NCI-H146 treated with DMSO at 0.1 percent for 48 hours (cell line): ENCODE results near the gene MOSPD2.

ENCODE experiments used
- DNase-seq: peaks from one replicate; lab custom pipeline; 2025; ENCODE audit not compliant: unreplicated experiment; lab: John Stamatoyannopoulos, UW

Gene MOSPD2

DNA sequence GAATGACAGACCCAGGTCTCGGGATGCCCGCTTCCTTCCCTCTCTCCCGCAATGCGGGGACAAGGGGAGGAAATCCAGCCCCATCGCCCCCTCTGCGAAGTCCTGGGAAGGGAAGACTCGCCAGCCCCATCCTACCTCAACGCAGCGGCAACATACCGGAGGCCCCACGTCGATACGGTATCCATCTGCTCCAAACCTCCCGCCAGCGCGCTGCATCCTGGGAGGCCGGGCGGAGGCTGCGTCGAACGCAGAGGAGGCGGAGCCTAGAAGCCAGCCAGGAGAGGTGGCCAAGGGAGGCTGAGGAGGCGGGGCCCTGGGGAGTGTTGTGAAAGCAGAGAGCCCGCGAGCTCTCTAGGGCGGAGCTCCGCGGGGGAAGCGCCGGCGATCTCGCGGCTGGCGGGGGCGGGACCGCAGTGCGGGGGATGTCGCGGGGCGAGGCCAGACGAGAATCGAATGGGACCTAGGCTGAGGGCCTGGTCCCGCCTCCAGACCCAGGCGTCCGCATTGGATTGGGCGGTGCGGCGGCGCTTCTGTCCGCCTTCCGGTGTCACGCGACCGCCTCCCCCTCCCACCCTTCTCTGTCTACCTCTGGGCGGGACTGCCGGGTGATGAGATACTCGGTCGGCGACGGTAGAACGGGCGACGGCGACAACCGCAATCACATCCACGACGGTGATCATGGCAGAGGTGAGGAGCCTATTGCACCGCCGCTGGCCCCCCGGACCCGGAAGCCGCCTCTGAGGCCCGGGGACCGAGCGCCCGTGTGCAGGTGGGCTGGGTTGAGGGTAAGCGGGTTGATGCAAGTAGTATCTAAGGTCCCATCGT, at the start of gene MOSPD2, which contains the start of gene FANCB:
TSS of gene MOSPD2 (plus strand) at position 571 of the 825 bp plus-strand sequence. CDS start at position 679, 108 bp downstream.
TSS of gene FANCB (minus strand) at position 219 of the 825 bp plus-strand sequence. CDS start 7,559 bp downstream, outside the sequence.
- DNase-seq: peak; percentile 91

DNA sequence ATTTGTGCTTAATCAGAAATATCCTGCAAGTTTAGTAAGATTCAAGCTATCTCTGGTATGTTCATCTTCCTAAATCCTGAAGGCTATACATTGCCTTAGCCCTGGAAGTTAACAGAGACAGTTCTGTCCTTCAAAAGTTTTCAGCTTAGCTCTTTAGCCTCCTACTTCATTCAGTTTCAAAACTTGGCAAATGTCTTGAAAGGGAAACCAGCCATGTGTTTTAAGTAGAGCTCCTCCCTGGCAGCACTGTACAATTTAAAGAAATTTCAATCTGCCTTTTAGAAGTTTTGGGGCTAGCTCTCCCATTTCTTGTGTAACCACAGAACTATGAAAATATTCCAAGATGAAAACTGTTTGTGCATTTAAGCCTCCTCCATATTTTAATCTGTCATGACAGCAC, 47.4 kb upstream of the MOSPD2 start:
- DNase-seq: no peak

- no peak for DNase-seq
These were observed 46.9 kb upstream of the MOSPD2 start for GRCh38 chrX:14826319-14826718.

GRCh38 chrX:14829643-14830042, 43.6 kb upstream of the MOSPD2 start:
- DNase-seq: no peak

- DNase-seq: no peak
These were observed 41.1 kb upstream of the MOSPD2 start for GRCh38 chrX:14832151-14832550.

- DNase-seq: no peak
These were observed 40.6 kb upstream of the MOSPD2 start for GRCh38 chrX:14832586-14832985.

GRCh38 chrX:14837155-14837554, 36.1 kb upstream of the MOSPD2 start:
- no peak for DNase-seq

GRCh38 chrX:14843666-14844065, 29.6 kb upstream of the MOSPD2 start:
- DNase-seq: no peak

GRCh38 chrX:14851526-14851925, 21.7 kb upstream of the MOSPD2 start:
- no peak for DNase-seq

- DNase-seq: no peak
These were observed 8.6 kb upstream of the MOSPD2 start for GRCh38 chrX:14864631-14865030.

- DNase-seq: no peak
These were observed 8.0 kb upstream of the MOSPD2 start for GRCh38 chrX:14865201-14865600.

DNA sequence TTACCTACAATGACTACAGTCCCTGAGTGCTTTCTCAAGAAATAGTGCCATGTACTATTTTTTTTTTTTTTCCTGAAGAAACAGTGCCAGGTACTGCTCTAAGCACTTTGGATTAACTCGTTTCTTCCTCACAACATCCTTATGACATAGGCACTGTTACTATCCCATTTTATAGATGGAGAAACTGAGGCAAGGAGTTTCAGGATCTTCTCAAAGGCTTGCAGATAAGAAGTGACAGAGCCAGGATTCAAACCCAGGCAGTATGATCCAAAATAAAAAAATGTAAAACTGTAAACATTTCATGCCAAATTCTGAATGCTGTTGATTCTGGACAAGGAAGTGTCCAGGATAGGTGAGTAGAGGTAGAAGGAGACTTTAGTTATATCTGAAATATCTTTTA, 1.5 kb upstream of the MOSPD2 start:
- no peak for DNase-seq

DNA sequence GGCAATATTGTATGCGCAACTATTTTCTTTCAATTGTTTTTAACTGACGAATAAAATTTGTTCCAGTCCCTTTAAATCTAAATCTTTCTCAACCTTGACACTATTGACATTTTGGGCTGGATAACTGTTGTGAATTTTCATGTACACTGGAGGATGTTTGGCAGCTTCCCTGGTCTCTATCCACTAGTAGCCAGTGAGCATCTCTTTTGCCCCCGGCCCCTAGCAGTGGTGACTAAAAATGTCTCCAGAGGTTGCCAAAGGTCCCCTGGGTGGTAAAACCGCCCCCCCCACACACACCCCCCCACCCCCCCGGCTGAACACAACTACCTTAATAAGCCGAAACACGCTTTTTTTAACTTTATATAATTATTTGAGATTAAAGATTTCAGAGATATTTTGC, 866 bp upstream of the MOSPD2 start:
- no peak for DNase-seq

DNA sequence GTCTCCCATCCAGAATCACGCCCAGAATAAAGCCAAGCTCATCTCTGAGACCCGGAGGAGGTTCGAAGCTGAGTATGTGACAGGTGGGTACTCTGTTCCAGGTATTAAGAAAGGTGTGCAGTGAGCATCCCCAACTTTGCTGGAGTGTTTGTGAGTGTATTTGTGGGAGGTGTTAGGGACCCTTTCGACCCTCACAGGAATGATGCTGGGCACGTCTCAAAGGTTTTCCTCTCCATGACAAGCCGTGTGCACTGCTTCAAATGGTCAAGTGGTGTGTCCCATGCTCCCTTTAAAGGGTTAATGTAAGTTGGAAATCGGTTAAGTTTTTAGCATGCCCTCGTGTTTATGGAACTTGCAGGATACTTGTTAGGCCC, 442 bp downstream of the MOSPD2 start:
- no peak for DNase-seq

GRCh38 chrX:14875624-14876023, 2.4 kb downstream of the MOSPD2 start:
- DNase-seq: no peak

DNA sequence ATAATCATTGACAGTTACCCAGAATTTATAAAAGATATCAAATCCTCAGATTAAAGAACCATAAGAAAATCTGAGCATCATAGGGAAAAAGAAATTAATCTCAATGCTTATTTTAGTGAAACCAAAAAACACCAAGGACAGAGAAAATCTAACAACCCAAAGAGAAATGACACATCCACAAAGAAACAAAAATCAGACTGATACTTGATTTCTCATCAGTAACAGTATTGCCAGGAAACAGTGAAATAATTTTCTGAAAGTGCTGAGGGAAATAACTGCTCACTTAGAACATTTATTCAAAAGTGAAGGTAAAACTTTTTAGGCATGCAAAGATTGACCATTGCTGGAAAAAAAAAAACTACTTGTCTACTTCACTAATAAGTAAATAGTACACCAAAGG, 10.6 kb downstream of the MOSPD2 start:
- no peak for DNase-seq

- no peak for DNase-seq
These were observed 11.5 kb downstream of the MOSPD2 start for GRCh38 chrX:14884714-14885113.

GRCh38 chrX:14886252-14886651, 13.0 kb downstream of the MOSPD2 start:
- no peak for DNase-seq

DNA sequence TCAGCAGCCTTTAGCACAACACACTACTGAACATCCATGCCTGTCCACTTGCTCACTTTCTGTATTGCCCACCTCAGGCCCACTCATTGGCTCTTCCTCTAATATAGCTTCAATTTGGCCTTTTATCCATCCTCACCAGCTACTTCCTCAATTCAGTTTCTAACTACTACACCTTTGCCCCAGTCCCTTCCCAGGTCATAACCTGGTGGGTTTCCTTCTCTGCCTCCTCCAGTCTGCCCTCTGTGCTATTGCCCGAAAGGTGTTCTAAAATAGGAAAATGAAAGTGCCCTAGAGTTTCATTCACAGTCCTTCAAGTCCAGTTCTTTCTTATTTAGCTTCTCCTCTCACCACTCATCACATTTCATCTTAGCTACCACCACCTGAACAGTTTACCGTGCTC, 23.1 kb downstream of the MOSPD2 start:
- DNase-seq: no peak

- DNase-seq: no peak
These were observed 23.8 kb downstream of the MOSPD2 start for GRCh38 chrX:14897042-14897441.

GRCh38 chrX:14899607-14900006, 26.4 kb downstream of the MOSPD2 start:
- DNase-seq: no peak

GRCh38 chrX:14902537-14902936, 29.3 kb downstream of the MOSPD2 start:
- no peak for DNase-seq

GRCh38 chrX:14903891-14904290, 30.7 kb downstream of the MOSPD2 start:
- no peak for DNase-seq
